Neural crest cell (in vitro differentiated cells): ENCODE measurements around the gene PARP15. TPM values are rescaled to one million over a fixed set of nuclear protein-coding genes. Genes with fewer than 3 reads are reported as not detected.
"Not testable (repeated sequence)": the region's sequence is repeated elsewhere in the genome, so short reads cannot be mapped to it uniquely, and the experiment has no call there.

Experiments
- DNase-seq: peaks from one replicate; pipeline ENCODE4 v3.0.0; 2021; ENCODE audit warnings: low read depth, mixed read lengths, low spot score
- H3K27ac Mint-ChIP-seq: one replicate; pipeline ENCODE4 v1.8.0; 2021; ENCODE audit warnings: mild to moderate bottlenecking, mixed read lengths; ENCODE audit not compliant: unreplicated experiment
- H3K27me3 Mint-ChIP-seq: 2 replicates; pipeline ENCODE4 v1.8.0; 2021; ENCODE audit warnings: low read depth, mild to moderate bottlenecking, mixed read lengths
- H3K36me3 Mint-ChIP-seq: 2 replicates; pipeline ENCODE4 v1.8.0; 2021; ENCODE audit warnings: low read depth, mild to moderate bottlenecking, mixed read lengths
- H3K4me1 Mint-ChIP-seq: 2 replicates; pipeline ENCODE4 v1.8.0; 2021; ENCODE audit warnings: mixed read lengths
- H3K4me3 Mint-ChIP-seq: one replicate; pipeline ENCODE4 v1.8.0; 2021; ENCODE audit warnings: mild to moderate bottlenecking, mixed read lengths
- H3K9me3 Mint-ChIP-seq: 2 replicates; pipeline ENCODE4 v1.8.0; 2021; ENCODE audit warnings: mixed read lengths
- total RNA-seq: library from RNA; stranded (reverse); gene quantifications from 2 replicates; pipeline ENCODE4 v1.2.1, GENCODE V29; 2021
- TF ChIP-seq, protein P1 (sequence below): fragments of 200-600 bp; sonication (generic); conservative IDR thresholded peaks from 2 replicates; pipeline ENCODE4 v1.5.0; 2021; ENCODE audit warnings: antibody characterized with exemption, mild to moderate bottlenecking

PARP15 gene
- total RNA-seq, 1 donor from 2014 or later = not detected

DNA sequence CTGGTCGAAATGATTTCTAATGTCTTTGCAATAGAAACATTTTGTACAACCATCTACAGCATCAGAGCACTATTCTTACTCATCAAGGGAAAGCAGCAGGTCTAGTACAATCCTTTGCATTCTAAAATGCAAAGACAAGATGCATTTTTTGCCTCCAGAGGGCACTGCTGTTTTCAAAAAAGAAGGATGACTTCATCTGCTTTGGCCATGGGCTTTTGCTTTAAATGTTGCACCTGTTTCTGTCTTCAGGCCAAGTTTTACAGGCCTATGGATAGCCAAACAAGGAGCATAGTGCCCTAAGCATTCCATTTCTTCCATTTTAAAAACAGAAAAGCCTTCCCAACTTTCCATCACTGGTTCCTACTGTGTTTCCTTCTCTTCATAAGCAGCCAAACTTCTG, 16.8 kb upstream of the PARP15 start:
- H3K4me1 Mint-ChIP-seq = peaks cover 13% of the 10 kb centered on the region
- DNase-seq = peak; percentile 41
- H3K27ac Mint-ChIP-seq = peak overlapping the region; percentile 30
- no peaks in the 10 kb centered on the region for H3K9me3 Mint-ChIP-seq
- no peaks in the 10 kb centered on the region for H3K36me3 Mint-ChIP-seq
- no peaks in the 10 kb centered on the region for H3K27me3 Mint-ChIP-seq
- peak overlapping the region; percentile 70 for H3K4me3 Mint-ChIP-seq
- TF ChIP-seq, protein P1, sequence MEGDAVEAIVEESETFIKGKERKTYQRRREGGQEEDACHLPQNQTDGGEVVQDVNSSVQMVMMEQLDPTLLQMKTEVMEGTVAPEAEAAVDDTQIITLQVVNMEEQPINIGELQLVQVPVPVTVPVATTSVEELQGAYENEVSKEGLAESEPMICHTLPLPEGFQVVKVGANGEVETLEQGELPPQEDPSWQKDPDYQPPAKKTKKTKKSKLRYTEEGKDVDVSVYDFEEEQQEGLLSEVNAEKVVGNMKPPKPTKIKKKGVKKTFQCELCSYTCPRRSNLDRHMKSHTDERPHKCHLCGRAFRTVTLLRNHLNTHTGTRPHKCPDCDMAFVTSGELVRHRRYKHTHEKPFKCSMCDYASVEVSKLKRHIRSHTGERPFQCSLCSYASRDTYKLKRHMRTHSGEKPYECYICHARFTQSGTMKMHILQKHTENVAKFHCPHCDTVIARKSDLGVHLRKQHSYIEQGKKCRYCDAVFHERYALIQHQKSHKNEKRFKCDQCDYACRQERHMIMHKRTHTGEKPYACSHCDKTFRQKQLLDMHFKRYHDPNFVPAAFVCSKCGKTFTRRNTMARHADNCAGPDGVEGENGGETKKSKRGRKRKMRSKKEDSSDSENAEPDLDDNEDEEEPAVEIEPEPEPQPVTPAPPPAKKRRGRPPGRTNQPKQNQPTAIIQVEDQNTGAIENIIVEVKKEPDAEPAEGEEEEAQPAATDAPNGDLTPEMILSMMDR = peak; percentile 73

- Mint-ChIP-seq H3K27ac (no peak overlapping the region), H3K27me3 (no peaks in the 10 kb centered on the region), H3K4me1 (peaks cover 13% of the 10 kb centered on the region), H3K36me3 (no peaks in the 10 kb centered on the region), H3K4me3 (peak overlapping the region; percentile 42), H3K9me3 (no peaks in the 10 kb centered on the region)
- TF ChIP-seq, protein P1 = no peak
- no peak for DNase-seq
These were observed 14.3 kb upstream of the PARP15 start for GRCh38 chr3:122562923-122563716.

GRCh38 chr3:122563717-122564025, 13.8 kb upstream of the PARP15 start:
- Mint-ChIP-seq H3K4me3 (peak overlapping the region; percentile 74), H3K9me3 (no peaks in the 10 kb centered on the region), H3K27me3 (no peaks in the 10 kb centered on the region), H3K36me3 (no peaks in the 10 kb centered on the region), H3K27ac (no peak overlapping the region), H3K4me1 (peaks cover 13% of the 10 kb centered on the region)
- no peak for DNase-seq
- TF ChIP-seq, protein P1 = no peak

- Mint-ChIP-seq H3K9me3 (no peaks in the 10 kb centered on the region), H3K4me1 (peaks cover 13% of the 10 kb centered on the region), H3K36me3 (no peaks in the 10 kb centered on the region), H3K27ac (peak within 1 kb of the TSS; percentile 81), H3K4me3 (peak within 1 kb of the TSS; percentile 74), H3K27me3 (no peaks in the 10 kb centered on the region)
- peak; percentile 31 for DNase-seq
- TF ChIP-seq, protein P1 = no peak
These were observed 13.1 kb upstream of the PARP15 start, which contains the start of the genes DTX3L and PARP9 for GRCh38 chr3:122564155-122564912. TSS of gene DTX3L (plus strand) at chr3:122564338. CDS start at chr3:122564427, 89 bp downstream. TSS of gene PARP9 (minus strand) at chr3:122564300. CDS start at chr3:122559620, 4,680 bp downstream.

DNA sequence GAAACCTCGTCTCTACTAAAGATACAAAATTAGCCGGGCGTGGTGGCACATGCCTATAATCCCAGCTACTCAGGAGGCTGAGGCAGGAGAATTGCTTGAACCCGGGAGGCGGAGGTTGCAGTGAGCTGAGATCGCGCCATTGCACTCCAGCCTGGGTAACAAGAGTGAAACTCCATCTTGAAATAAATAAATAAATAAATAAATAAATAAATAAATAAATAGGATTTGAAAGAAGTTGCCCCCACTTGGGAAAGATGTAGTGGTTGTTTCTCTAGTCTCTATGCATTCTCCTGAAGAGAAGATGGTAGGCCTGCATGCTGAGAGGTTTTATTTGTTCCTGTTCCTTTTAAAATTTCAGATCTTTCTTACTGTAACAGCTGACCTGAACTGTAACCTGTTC, 9.3 kb upstream of the PARP15 start:
- not testable (repeated sequence) for H3K9me3 Mint-ChIP-seq, DNase-seq, H3K36me3 Mint-ChIP-seq, H3K27me3 Mint-ChIP-seq, H3K4me3 Mint-ChIP-seq, H3K27ac Mint-ChIP-seq
- H3K4me1 Mint-ChIP-seq = peaks cover 18% of the 10 kb centered on the region

DNA sequence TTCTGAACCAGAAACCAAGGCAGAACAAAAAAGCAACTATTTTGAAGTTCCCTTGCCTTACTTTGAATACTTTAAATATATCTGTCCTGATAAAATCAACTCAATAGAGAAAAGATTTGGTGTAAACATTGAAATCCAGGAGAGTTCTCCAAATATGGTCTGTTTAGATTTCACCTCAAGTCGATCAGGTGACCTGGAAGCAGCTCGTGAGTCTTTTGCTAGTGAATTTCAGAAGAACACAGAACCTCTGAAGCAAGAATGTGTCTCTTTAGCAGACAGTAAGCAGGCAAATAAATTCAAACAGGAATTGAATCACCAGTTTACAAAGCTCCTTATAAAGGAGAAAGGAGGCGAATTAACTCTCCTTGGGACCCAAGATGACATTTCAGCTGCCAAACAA, 8.7 kb upstream of the PARP15 start:
- TF ChIP-seq, protein P1 = no peak
- Mint-ChIP-seq H3K36me3 (no peaks in the 10 kb centered on the region), H3K4me3 (no peak overlapping the region), H3K9me3 (no peaks in the 10 kb centered on the region), H3K27ac (no peak overlapping the region), H3K4me1 (peaks cover 18% of the 10 kb centered on the region), H3K27me3 (no peaks in the 10 kb centered on the region)
- no peak for DNase-seq
